GM19023 (cell line): ENCODE measurements around the gene POU3F1.

Experiments used
- ATAC-seq: cut with Tn5 transposase; IDR thresholded peaks from one replicate; pipeline ENCODE4 v1.9.1; 2021; ENCODE audit warnings: mild to moderate bottlenecking, moderate library complexity; ENCODE audit not compliant: unreplicated experiment

The POU3F1 gene

GRCh38 chr1:38029081-38029681, 17.4 kb downstream of the POU3F1 start:
- no peak for ATAC-seq

GRCh38 chr1:38028671-38029070, 17.9 kb downstream of the POU3F1 start:
- ATAC-seq: no peak

DNA sequence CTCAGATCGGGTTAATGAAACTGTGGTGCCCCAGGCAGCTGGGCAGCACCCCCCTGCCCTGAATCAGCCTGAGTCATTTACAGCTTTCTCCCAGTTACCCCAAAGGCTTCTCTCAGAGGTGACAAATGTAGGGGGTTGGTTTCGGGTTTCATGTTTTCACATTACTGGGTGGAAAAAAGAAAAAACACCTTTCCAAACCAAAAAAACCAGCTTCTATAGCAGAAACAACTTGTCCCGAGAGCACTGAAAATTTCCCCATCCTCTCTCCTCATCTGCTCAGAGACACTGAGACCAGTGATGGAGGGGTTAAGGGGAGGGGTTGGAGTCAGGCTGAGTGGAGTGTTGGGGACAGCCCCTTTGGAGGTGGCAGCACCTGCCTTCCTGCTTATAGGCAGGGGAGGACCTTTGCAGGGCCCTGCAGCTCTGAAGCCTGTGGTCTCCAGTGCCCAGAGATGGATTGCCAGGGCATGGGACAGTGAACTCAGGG, 18.4 kb downstream of the POU3F1 start:
- ATAC-seq: peak; percentile 78

DNA sequence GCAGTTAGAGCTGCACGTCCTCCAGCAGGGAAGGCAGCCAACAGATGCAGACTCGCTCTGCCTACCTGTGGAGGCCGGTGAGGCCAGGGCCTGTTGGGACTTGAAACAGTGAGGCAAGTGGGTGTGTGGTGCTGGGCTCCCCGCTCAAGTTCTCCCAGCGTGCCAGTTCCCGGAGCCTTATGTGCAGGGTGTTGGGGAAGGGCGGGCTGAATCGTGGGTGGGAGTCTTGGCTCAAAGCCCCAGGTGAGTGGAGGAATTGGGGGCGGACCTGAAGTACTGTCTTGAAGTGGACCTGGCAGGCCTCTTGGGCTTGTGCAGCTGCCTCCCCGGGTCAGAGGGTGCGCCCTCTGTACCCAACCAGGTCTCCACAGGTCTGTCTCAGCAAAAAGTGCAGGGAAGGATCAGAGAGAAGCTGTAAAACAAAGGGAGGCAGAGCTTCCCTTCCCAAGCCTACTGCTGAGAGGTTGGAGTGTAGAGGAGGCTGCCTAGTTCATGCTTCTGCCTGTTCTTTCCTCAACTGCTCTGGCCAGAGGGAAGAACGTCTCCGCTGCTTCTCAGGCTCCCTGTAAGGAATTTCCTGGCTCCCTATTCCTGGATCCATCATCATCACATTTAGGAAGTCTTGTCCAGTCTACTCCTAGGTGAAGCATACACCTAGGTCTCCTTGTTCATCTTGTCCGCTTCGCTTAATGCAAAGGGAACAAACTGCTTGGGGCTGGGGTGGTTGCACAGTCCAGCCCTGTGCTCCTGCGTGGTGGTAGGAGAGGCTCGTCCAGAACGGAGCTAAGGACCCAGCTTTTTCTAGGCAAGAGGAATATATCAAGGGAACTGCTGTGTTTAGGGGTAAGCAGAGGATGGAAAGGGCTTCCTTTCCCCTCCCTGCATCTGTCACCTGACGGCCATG, 19.1 kb downstream of the POU3F1 start:
- ATAC-seq: no peak

DNA sequence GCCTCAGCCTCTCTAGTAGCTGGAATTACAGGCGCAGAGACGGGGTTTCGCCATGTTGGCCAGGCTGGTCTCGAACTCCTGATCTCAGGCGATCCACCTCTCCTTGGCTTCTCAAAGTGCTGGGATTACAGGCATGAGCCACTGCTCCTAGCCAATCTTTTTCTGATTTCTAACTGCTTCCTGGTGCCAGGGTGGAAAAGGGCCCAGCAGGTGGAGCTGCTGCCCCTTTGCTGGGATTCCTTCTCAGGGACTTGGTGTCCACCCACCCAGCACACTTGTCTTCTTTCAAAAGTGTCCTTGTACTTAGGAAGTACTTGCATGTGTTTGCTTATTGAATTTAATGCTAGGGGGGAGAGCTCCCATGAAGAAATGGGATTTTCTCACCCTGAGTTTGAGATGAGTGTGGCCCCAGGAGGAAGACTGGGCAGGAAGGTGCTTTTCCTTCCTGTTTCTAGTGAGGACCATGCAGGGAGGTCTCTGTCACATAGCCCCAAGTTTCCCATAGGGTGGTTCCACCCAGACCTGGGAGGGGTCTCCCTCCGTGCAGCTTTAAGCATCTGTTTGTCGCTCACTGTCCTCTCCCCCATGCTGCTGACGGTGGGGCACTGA, 19.9 kb downstream of the POU3F1 start:
- ATAC-seq: no peak

DNA sequence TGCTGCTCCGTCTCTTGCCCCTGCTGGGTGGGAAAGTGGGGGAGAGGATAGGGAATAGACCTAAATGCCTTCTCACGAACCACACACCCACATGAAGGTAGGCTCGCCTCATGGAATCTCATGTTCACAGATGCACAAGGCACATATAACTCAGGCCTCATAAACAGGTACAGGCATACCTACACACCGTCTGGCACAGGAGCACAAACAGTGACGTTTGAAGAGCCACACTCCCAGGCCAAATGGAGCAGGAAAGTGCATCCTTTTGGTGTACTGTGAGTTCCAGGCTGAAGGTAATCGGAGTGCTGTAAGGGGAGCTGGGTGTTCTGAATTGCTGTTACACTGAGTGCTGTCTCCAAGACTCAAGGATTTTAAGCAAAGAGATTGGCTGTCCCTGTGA, 20.9 kb downstream of the POU3F1 start:
- no peak for ATAC-seq

- no peak for ATAC-seq
Measured at GRCh38 chr1:38025233-38025632, 21.4 kb downstream of the POU3F1 start.

DNA sequence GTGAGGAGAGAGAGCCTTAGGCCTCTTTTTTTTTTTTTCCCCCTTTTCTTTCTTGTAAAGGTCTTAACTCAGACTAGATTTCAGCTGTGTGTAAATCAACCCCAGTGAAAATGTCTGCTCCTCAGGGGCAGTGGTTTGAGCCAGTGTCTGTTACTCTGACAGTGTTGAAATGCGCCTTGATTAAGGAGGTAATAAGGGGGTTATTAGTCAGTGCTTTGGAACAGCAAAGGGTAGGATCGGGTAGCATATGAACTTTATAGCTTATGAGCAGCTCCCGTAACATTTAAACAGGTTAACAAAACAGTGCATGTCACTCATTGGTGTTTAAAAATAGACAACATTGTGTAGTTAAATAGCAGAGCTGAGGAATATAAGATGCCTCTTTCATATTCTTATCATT, 23.8 kb downstream of the POU3F1 start:
- ATAC-seq: no peak

GRCh38 chr1:38021969-38022368, 24.6 kb downstream of the POU3F1 start:
- ATAC-seq: no peak

GRCh38 chr1:38020396-38020795, 26.2 kb downstream of the POU3F1 start:
- no peak for ATAC-seq

DNA sequence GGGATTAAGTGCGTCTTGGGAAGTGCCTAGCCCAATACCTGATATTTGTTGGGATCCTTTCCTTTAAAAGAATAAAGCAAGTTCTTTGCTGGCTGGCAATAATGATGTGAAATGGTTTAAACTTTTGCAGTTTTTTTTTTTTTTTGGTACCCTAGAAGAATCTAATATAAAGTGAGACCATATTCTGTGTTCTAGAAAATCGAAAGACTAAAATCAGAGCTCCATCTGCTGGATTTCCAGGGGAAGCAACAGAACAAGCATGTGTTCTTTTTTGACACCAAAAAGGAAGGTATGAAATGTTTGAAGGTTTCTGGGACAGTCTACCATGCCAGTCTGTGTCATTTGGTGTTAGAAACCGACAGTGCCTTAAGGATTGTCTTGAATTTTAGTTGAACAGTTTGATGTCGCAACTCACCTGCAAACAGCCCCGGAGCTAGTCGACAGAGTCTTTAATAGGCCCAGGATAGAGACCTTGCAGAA, 27.7 kb downstream of the POU3F1 start:
- no peak for ATAC-seq

- ATAC-seq: no peak
Measured at GRCh38 chr1:38015978-38016725, 30.4 kb downstream of the POU3F1 start.

DNA sequence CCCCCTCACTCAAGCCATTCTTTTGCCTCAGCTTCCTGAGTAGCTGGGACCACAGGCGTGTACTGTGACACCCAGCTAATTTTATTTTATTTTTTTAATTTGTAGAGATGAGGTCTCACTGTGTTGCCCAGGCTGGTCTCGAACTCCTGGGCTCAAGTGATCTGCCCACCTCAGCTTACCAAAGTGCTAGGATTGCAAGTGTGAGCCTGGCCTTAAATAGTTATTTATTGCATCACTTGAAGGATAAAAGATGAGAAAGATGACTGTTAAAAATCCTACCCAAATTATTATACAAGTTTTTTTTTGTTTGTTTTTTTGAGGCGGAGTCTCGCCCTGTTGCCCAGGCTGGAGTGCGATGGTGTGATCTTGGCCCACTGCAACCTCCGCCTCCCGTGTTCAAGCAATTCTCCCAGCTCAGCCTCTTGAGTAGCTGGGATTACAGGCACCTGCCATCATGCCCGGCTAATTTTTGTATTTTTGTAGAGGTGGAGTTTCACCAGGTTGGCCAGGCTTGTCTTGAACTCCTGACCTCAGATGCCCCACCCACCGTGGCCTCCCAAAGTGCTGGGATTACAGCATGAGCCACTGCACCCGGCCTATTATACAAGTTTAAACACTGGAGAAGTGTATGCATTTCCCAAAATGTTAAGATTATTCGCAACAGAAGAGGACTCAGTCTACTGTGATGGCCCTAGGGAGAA, 31.7 kb downstream of the POU3F1 start:
- ATAC-seq: no peak

DNA sequence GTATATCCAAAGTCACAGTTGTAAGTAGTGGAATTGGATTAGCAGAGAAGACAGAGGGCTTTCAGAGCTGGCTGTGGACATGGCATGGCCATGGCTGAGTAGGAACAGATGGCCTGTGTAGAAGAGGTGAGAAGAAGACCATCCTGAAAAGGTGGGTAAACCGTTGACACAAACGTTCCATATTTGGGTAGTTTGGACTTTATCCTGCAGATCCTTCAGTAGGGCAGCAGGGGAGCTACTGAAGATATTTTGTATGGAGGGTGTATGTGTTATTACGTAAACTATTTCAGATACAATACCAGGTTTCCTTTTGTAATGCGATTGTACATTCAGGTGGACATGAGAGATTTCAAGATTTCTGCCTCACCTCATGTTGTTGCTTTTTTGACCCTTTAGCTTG, 32.4 kb downstream of the POU3F1 start:
- no peak for ATAC-seq

- no peak for ATAC-seq
Measured at GRCh38 chr1:38013227-38013622, 33.4 kb downstream of the POU3F1 start.

- peak; percentile 95 for ATAC-seq
Measured at GRCh38 chr1:38012363-38013226, 34.0 kb downstream of the POU3F1 start, which contains the start of gene UTP11. Gene UTP11, plus strand, starts transcription at chr1:38012734. Its CDS starts 69 bp downstream, at chr1:38012803.

DNA sequence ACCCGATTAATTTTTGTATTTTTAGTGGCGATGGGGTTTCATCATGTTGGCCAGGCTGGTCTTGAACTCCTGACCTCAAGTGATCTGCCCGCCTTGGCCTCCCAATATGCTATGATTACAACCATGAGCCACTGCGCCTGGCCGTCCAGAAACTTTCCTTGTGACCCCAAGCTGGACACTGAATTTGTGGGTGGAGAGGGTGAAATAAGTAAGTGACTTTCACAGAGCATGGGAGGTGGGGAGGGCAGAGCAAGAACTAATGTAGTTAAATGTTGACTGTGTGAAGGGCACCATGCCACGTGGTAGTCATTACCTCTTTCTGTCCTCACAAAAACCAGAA, 36.8 kb downstream of the POU3F1 start:
- no peak for ATAC-seq

DNA sequence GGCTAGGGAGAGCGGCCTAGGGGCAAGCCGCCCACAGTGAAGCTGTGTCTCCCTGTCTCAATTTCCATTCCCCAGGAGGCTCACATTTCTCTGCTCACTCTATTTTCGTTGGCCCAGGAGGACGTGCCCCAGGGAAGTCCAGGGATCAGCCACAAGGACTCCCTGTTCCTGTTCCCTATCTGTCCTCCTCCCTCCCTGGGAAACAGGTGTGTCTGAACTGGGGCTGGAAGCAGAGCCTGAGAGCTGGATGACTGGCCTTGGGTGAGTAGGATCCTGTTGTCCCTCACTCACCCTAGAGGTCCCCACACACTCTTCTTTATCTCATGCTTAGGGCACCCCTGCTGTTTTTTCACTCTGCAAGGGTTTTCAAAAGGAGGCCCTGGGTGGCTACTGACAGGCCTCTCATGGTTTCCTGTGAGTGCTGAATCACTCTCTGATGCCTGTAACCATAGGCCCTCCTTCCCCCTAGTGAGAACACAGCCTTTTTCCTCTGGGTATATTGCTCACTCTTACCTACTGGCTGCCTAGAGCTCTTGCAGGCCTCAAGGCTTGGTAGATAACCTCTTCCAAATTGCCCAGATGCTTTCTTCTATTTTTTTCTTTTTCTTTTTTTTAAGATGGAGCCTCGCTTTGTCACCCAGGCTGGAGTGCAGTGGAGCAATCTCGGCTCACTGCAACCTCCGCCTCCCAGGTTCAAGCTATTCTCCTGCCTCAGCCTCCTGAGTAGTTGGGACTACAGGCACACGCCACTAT, 37.3 kb downstream of the POU3F1 start:
- no peak for ATAC-seq
